ENCODE results near the gene KIAA1549.

GRCh38 chr7:138970952-138971351, 10.2 kb downstream of the KIAA1549 start:
- TF ChIP-seq CTCF (IDR thresholded peaks at IDR 0.05), result no peak
- TF ChIP-seq POLR2A (IDR thresholded peaks at IDR 0.05), result no peak

All from suprapubic skin (tissue), 3 donors.